H9 (cell line): ENCODE data around the gene AXIN1. TPM values are rescaled to one million over a fixed set of nuclear protein-coding genes. Genes with fewer than 3 reads are reported as not detected.

ENCODE experiments used
- DNase-seq: peaks from one replicate; pipeline ENCODE4 v3.0.0-alpha.2; 2017
- H2AFZ ChIP-seq: one replicate; pipeline ENCODE4 v1.6.1; 2013; ENCODE audit warnings: mild to moderate bottlenecking, low read length, control low read depth, moderate library complexity
- H2AK5ac ChIP-seq: 2 replicates; pipeline ENCODE4 v1.6.1; 2013; ENCODE audit warnings: low read length, control low read depth, mixed read lengths; ENCODE audit not compliant: insufficient read length
- H2BK120ac ChIP-seq: one replicate; pipeline ENCODE4 v1.6.1; 2013; ENCODE audit warnings: low read depth, mild to moderate bottlenecking, low read length, control low read depth, inconsistent platforms; ENCODE audit not compliant: poor library complexity, severe bottlenecking
- H2BK12ac ChIP-seq: 2 replicates; pipeline ENCODE4 v1.6.1; 2013; ENCODE audit warnings: low read length, control low read depth, mixed read lengths, low read depth; ENCODE audit not compliant: insufficient read length
- H2BK15ac ChIP-seq: 2 replicates; pipeline ENCODE4 v1.6.1; 2013; ENCODE audit warnings: low read depth, low read length, control low read depth
- H2BK20ac ChIP-seq: one replicate; pipeline ENCODE4 v1.6.1; 2013; ENCODE audit warnings: low read depth, mild to moderate bottlenecking, low read length, control low read depth, inconsistent platforms; ENCODE audit not compliant: poor library complexity, severe bottlenecking
- H2BK5ac ChIP-seq: 2 replicates; pipeline ENCODE4 v1.6.1; 2013; ENCODE audit warnings: low read length, control low read depth, mixed read lengths; ENCODE audit not compliant: insufficient read length
- H3K14ac ChIP-seq: 2 replicates; pipeline ENCODE4 v1.6.1; 2013; ENCODE audit warnings: low read length, control low read depth; ENCODE audit not compliant: insufficient read depth
- H3K18ac ChIP-seq: 2 replicates; pipeline ENCODE4 v1.6.1; 2013; ENCODE audit warnings: low read depth, mild to moderate bottlenecking, mixed read lengths, low read length, control low read depth; ENCODE audit not compliant: insufficient read length
- H3K23ac ChIP-seq: 2 replicates; pipeline ENCODE4 v1.6.1; 2013; ENCODE audit warnings: low read length, control low read depth, mixed read lengths, low read depth; ENCODE audit not compliant: insufficient read length
- H3K23me2 ChIP-seq: 2 replicates; pipeline ENCODE4 v1.6.1; 2013; ENCODE audit warnings: low read depth, mild to moderate bottlenecking, mixed read lengths, low read length, control low read depth; ENCODE audit not compliant: insufficient read length, poor library complexity, severe bottlenecking
- H3K27ac ChIP-seq: 2 replicates; pipeline ENCODE4 v1.5.1; 2013; ENCODE audit warnings: low read length, control low read depth, mixed read lengths, low read depth; ENCODE audit not compliant: insufficient read length
- H3K27me3 ChIP-seq: 2 replicates; pipeline ENCODE4 v1.6.1; 2013; ENCODE audit warnings: low read length, control low read depth, inconsistent platforms; ENCODE audit not compliant: insufficient read depth
- H3K4ac ChIP-seq: 2 replicates; pipeline ENCODE4 v1.6.1; 2013; ENCODE audit warnings: low read depth, mild to moderate bottlenecking, control low read depth, inconsistent platforms, low read length, moderate library complexity
- H3K4me1 ChIP-seq: 2 replicates; pipeline ENCODE4 v1.6.1; 2013; ENCODE audit warnings: low read length, control low read depth, inconsistent platforms; ENCODE audit not compliant: insufficient read depth
- H3K4me2 ChIP-seq: 2 replicates; pipeline ENCODE4 v1.6.1; 2013; ENCODE audit warnings: low read length, control low read depth, mixed read lengths; ENCODE audit not compliant: insufficient read length, insufficient read depth
- H3K56ac ChIP-seq: 2 replicates; pipeline ENCODE4 v1.6.1; 2013; ENCODE audit warnings: low read depth, mild to moderate bottlenecking, mixed read lengths, low read length, control low read depth; ENCODE audit not compliant: insufficient read length
- H3K79me1 ChIP-seq: 2 replicates; pipeline ENCODE4 v1.6.1; 2013; ENCODE audit warnings: low read depth, mild to moderate bottlenecking, moderate library complexity, low read length, control low read depth, inconsistent platforms; ENCODE audit not compliant: insufficient read depth, poor library complexity, severe bottlenecking
- H3K79me2 ChIP-seq: 2 replicates; pipeline ENCODE4 v1.6.1; 2013; ENCODE audit warnings: low read length, control low read depth, inconsistent platforms; ENCODE audit not compliant: insufficient read depth
- H3K9ac ChIP-seq: 2 replicates; pipeline ENCODE4 v1.6.1; 2013; ENCODE audit warnings: low read length, control low read depth, mixed read lengths; ENCODE audit not compliant: insufficient read length; ENCODE audit errors: extremely low read depth
- H3K9me3 ChIP-seq: one replicate; pipeline ENCODE4 v1.6.1; 2013; ENCODE audit warnings: low read depth, low read length, inconsistent platforms; ENCODE audit not compliant: control insufficient read depth
- H3T11ph ChIP-seq: one replicate; pipeline ENCODE4 v1.6.1; 2013; ENCODE audit warnings: mild to moderate bottlenecking, low read length, control low read depth, inconsistent platforms
- H4K20me1 ChIP-seq: one replicate; pipeline ENCODE4 v1.6.1; 2013; ENCODE audit not compliant: control insufficient read depth, insufficient read length, insufficient read depth
- H4K5ac ChIP-seq: 2 replicates; pipeline ENCODE4 v1.6.1; 2013; ENCODE audit warnings: low read depth, mild to moderate bottlenecking, mixed read lengths, low read length, control low read depth; ENCODE audit not compliant: insufficient read length
- H4K8ac ChIP-seq: replicated peaks from 2 replicates; pipeline ENCODE4 v1.6.1; 2013; ENCODE audit warnings: low read length, control low read depth, mixed read lengths, low read depth; ENCODE audit not compliant: insufficient read length
- H4K91ac ChIP-seq: 2 replicates; pipeline ENCODE4 v1.6.1; 2013; ENCODE audit warnings: low read depth, mild to moderate bottlenecking, moderate library complexity, mixed read lengths, low read length, control low read depth; ENCODE audit not compliant: insufficient read length
- H3K27ac Mint-ChIP-seq, 3 experiments: 2 replicates in 2 of 3; 3 replicates in 1 of 3; pipeline ENCODE4 v1.8.0; 2020 to 2021; ENCODE audit warnings: mixed read lengths in 3 of 3, mild to moderate bottlenecking in 1 of 3, moderate library complexity in 1 of 3
- H3K27me3 Mint-ChIP-seq: 2 replicates; pipeline ENCODE4 v1.8.0; 2021; ENCODE audit warnings: low read depth, mild to moderate bottlenecking, moderate library complexity, mixed read lengths
- H3K36me3 Mint-ChIP-seq, 3 experiments: 2 replicates in 2 of 3; 3 replicates in 1 of 3; pipeline ENCODE4 v1.8.0; 2020 to 2021; ENCODE audit warnings: low read depth in 3 of 3, mixed read lengths in 3 of 3; ENCODE audit not compliant: insufficient read depth in 1 of 3
- H3K4me1 Mint-ChIP-seq, 2 experiments: 2 replicates each; pipeline ENCODE4 v1.8.0; 2020; ENCODE audit warnings: mixed read lengths in 2 of 2
- H3K4me3 Mint-ChIP-seq, 2 experiments: 2 replicates in 1 of 2; 3 replicates in 1 of 2; pipeline ENCODE4 v1.8.0; 2020 to 2021; ENCODE audit warnings: mild to moderate bottlenecking in 2 of 2, mixed read lengths in 2 of 2, moderate library complexity in 1 of 2
- H3K9me3 Mint-ChIP-seq, 2 experiments: 2 replicates in 1 of 2; 3 replicates in 1 of 2; pipeline ENCODE4 v1.8.0; 2020; ENCODE audit warnings: mild to moderate bottlenecking in 2 of 2, mixed read lengths in 2 of 2, moderate library complexity in 1 of 2
- WGBS: extraction: QIAGEN DNeasy Blood & Tissue Kit; methylation state at CpG from one replicate; pipeline ENCODE4 v1.1.7; 2013; ENCODE audit warnings: missing lambda C conversion rate, low lambda C conversion rate, mixed read lengths; ENCODE audit not compliant: insufficient read length; ENCODE audit errors: extremely low coverage; 5-methylcytosine and 5-hydroxymethylcytosine counted together
- total RNA-seq: library from RNA; stranded (reverse); gene quantifications from 2 replicates; pipeline ENCODE4 v1.2.1, GENCODE V29; 2021
- TF ChIP-seq, protein P1 (sequence below): fragments of 200-600 bp; sonication (generic); conservative IDR thresholded peaks from 3 replicates; pipeline ENCODE4 v1.8.0; 2021; ENCODE audit warnings: antibody characterized with exemption, mild to moderate bottlenecking

Gene AXIN1
- total RNA-seq, 1 experiment from 2014 or later = 50.9 TPM

DNA sequence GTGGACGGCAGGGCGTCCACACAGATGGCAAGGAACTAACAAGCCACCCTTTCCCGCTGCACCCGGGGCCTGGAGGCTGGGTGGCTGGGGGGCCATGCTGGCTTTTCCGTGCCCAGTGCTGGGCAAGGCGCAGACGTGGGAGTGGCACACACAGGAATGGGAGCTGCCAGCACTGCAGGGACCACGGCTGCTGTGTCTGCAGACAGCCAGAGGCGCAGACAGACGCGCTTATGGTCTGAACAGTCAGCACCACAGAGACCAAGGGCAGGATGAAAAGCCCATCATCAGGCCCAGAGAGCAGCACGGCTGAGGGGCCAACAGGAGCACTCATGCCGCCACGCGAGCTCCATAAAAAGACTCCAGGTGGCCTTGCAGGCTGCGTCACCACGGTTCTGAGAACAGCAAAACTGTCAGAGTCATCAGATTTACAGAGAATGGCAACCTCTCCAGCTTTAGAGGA lies 45.6 kb downstream of the AXIN1 start:
- Histone ChIP-seq H2BK15ac (no peak overlapping the region), H2AK5ac (no peak overlapping the region), H3K14ac (no peak overlapping the region; the same call in 1 of the 2 replicates), H4K8ac (no peak overlapping the region), H3K4me1 (no peaks in the 10 kb centered on the region), H4K20me1 (no peaks in the 10 kb centered on the region), H3K4ac (no peak overlapping the region), H3K4me2 (no peak overlapping the region), H3K27me3 (no peaks in the 10 kb centered on the region), H3K27ac (no peak overlapping the region), H3K9ac (no peak overlapping the region), H3K23me2 (no peaks in the 10 kb centered on the region), H2AFZ (no peak overlapping the region), H3K9me3 (no peaks in the 10 kb centered on the region), H3K18ac (no peak overlapping the region), H4K5ac (no peak overlapping the region), H2BK5ac (no peak overlapping the region), H3K79me1 (no peaks in the 10 kb centered on the region), H3K23ac (no peak overlapping the region), H2BK20ac (no peak overlapping the region), H3K79me2 (no peaks in the 10 kb centered on the region), H2BK12ac (no peak overlapping the region), H4K91ac (no peak overlapping the region), H3K56ac (no peak overlapping the region), H2BK120ac (no peak overlapping the region), H3T11ph (no peak overlapping the region)
- WGBS = no CpG with 5 or more reads among the region's 17 CpGs
- Mint-ChIP-seq H3K4me1 (no peaks in the 10 kb centered on the region), H3K27me3 (no peaks in the 10 kb centered on the region), H3K4me3 (no peak overlapping the region), H3K36me3 (peaks cover 17 to 57% (median 57%) of the 10 kb centered on the region in 3 experiments; a peak in 6 of 7 replicates), H3K27ac (no peak overlapping the region), H3K9me3 (no peaks in the 10 kb centered on the region)
- TF ChIP-seq, protein P1, sequence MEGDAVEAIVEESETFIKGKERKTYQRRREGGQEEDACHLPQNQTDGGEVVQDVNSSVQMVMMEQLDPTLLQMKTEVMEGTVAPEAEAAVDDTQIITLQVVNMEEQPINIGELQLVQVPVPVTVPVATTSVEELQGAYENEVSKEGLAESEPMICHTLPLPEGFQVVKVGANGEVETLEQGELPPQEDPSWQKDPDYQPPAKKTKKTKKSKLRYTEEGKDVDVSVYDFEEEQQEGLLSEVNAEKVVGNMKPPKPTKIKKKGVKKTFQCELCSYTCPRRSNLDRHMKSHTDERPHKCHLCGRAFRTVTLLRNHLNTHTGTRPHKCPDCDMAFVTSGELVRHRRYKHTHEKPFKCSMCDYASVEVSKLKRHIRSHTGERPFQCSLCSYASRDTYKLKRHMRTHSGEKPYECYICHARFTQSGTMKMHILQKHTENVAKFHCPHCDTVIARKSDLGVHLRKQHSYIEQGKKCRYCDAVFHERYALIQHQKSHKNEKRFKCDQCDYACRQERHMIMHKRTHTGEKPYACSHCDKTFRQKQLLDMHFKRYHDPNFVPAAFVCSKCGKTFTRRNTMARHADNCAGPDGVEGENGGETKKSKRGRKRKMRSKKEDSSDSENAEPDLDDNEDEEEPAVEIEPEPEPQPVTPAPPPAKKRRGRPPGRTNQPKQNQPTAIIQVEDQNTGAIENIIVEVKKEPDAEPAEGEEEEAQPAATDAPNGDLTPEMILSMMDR = no peak
- no peak for DNase-seq
